GOT3 (cell line): ENCODE results near the gene PMIS2.
"Not testable (repeated sequence)": the region's sequence is repeated elsewhere in the genome, so short reads cannot be mapped to it uniquely, and the experiment has no call there.

ENCODE experiments used
- DNase-seq: peaks from one replicate; lab custom pipeline; 2025; ENCODE audit warnings: mixed read lengths; lab: John Stamatoyannopoulos, UW

PMIS2 gene

GRCh38 chr19:35592226-35592625 lies 6.3 kb downstream of the PMIS2 start:
- no peak for DNase-seq

- not testable (repeated sequence) for DNase-seq
Observed at GRCh38 chr19:35595026-35595425, 9.1 kb downstream of the PMIS2 start.

GRCh38 chr19:35595928-35596327 lies 10.0 kb downstream of the PMIS2 start:
- DNase-seq = no peak

GRCh38 chr19:35596366-35596999 lies 10.5 kb downstream of the PMIS2 start:
- DNase-seq = no peak

GRCh38 chr19:35601971-35602370 lies 16.0 kb downstream of the PMIS2 start:
- no peak for DNase-seq

GRCh38 chr19:35604436-35604835 lies 18.5 kb downstream of the PMIS2 start:
- DNase-seq = not testable (repeated sequence)

GRCh38 chr19:35607170-35607569 lies 21.2 kb downstream of the PMIS2 start:
- DNase-seq = not testable (repeated sequence)

- no peak for DNase-seq
Observed at GRCh38 chr19:35607661-35608060, 21.7 kb downstream of the PMIS2 start.

- no peak for DNase-seq
Observed at GRCh38 chr19:35608251-35608650, 22.3 kb downstream of the PMIS2 start.

GRCh38 chr19:35609851-35610353 lies 23.9 kb downstream of the PMIS2 start:
- no peak for DNase-seq

- DNase-seq = no peak
Observed at GRCh38 chr19:35612224-35612558, 26.2 kb downstream of the PMIS2 start.

GRCh38 chr19:35612559-35613321 lies 26.8 kb downstream of the PMIS2 start, which contains the start of gene HAUS5:
Gene HAUS5, plus strand, starts transcription at chr19:35612735. Its CDS starts 60 bp downstream, at chr19:35612795.
- DNase-seq = peak; percentile 75

GRCh38 chr19:35613574-35613973 lies 27.6 kb downstream of the PMIS2 start:
- no peak for DNase-seq

GRCh38 chr19:35615036-35615435 lies 29.1 kb downstream of the PMIS2 start:
- no peak for DNase-seq

- DNase-seq = no peak
Observed at GRCh38 chr19:35618857-35619256, 32.9 kb downstream of the PMIS2 start.

GRCh38 chr19:35619290-35619923 lies 33.4 kb downstream of the PMIS2 start:
- DNase-seq = no peak

GRCh38 chr19:35620001-35620400 lies 34.0 kb downstream of the PMIS2 start:
- no peak for DNase-seq

GRCh38 chr19:35621708-35622107 lies 35.7 kb downstream of the PMIS2 start:
- DNase-seq = no peak

- no peak for DNase-seq
Observed at GRCh38 chr19:35622750-35623149, 36.8 kb downstream of the PMIS2 start.

- no peak for DNase-seq
Observed at GRCh38 chr19:35623327-35624010, 37.5 kb downstream of the PMIS2 start.

GRCh38 chr19:35628264-35628564 lies 42.2 kb downstream of the PMIS2 start:
- DNase-seq = no peak

GRCh38 chr19:35628565-35629331 lies 42.8 kb downstream of the PMIS2 start, which contains the start of gene RBM42:
Gene RBM42, plus strand, starts transcription at chr19:35629036. Its CDS starts 118 bp downstream, at chr19:35629154.
- DNase-seq = peak; percentile 85
